ENCODE data around the gene PLD3. TPM values are rescaled to one million over a fixed set of nuclear protein-coding genes. Genes with fewer than 3 reads are reported as not detected.

Gene PLD3
- total RNA-seq, 1 experiment from 2014 or later, result 104 TPM

Small RNAs within 50 kb of the gene (small RNA-seq; reads per million reads assigned to genes)
- gene MIR6796, result not detected
- gene RF00019, result not detected
- gene RNU6-945P, result not detected

Other genes with a start within 250 kb of the PLD3 start
- gene MAP3K10, start 157.3 kb upstream of the PLD3 start, total RNA-seq (2014; rRNA removed; shearing (Covaris generic)), result 4.9 and 8.0 TPM in 2 replicates
- gene TTC9B, start 130.3 kb upstream of the PLD3 start, total RNA-seq (2014; rRNA removed; shearing (Covaris generic)), result 0.63 and 0.73 TPM in 2 replicates
- not detected in 2 replicates for gene CCNP, start 122.0 kb upstream of the PLD3 start, total RNA-seq (2014; rRNA removed; shearing (Covaris generic))
- 122 and 185 TPM in 2 replicates for gene AKT2, start 63.4 kb upstream of the PLD3 start, total RNA-seq (2014; rRNA removed; shearing (Covaris generic))
- gene C19orf47, start 298 bp upstream of the PLD3 start, total RNA-seq (2014; rRNA removed; shearing (Covaris generic)), result 21.3 and 24.3 TPM in 2 replicates
- gene HIPK4, start 41.5 kb downstream of the PLD3 start, total RNA-seq (2014; rRNA removed; shearing (Covaris generic)), result not detected in 2 replicates
- gene PRX, start 64.7 kb downstream of the PLD3 start, total RNA-seq (2014; rRNA removed; shearing (Covaris generic)), result not detected in 2 replicates
- gene SERTAD1, start 77.3 kb downstream of the PLD3 start, total RNA-seq (2014; rRNA removed; shearing (Covaris generic)), result 9.9 and 13.6 TPM in 2 replicates
- 8.4 and 12.0 TPM in 2 replicates for gene SERTAD3, start 95.6 kb downstream of the PLD3 start, total RNA-seq (2014; rRNA removed; shearing (Covaris generic))
- gene BLVRB, start 117.0 kb downstream of the PLD3 start, total RNA-seq (2014; rRNA removed; shearing (Covaris generic)), result 44.5 and 48.3 TPM in 2 replicates
- 0.23 TPM in 1 of 2 replicates, not detected in the other for gene SPTBN4, start 118.3 kb downstream of the PLD3 start, total RNA-seq (2014; rRNA removed; shearing (Covaris generic))
- gene SHKBP1, start 228.2 kb downstream of the PLD3 start, total RNA-seq (2014; rRNA removed; shearing (Covaris generic)), result 32.2 and 47.4 TPM in 2 replicates